Activated T-helper 1 cell treated with anti-CD3 and anti-CD28 coated beads, Interleukin-2, amount 50 U/mL, for 16 hours (primary cell): ENCODE results near the gene BRF1.

ENCODE experiments used
- DNase-seq, 2 donors: peaks; one replicate each; pipeline ENCODE4 v3.0.0-alpha.2; 2020; ENCODE audit warnings: low read depth in 1 of 2, low spot score in 1 of 2

Gene BRF1

DNA sequence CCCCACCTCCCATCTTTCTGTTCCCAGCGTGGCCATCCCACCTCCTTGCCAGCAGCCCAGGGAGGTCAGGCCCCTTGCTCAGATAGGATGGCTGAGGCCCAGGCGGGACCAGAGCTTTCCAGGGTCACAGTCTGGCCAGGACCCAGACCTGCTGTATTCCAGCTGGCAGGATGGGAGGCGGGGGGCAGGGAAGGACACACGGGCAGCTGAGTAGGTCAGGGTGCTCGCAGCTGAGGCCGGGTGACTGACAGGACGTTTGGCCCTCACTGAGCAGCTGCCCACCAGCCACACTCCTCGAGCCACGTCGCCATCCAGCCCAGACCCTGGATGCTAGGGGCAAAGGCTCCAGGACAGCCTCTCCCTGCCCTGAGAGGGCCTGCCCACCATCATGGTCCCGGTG is 123.7 kb downstream of the BRF1 start:
- DNase-seq = no peak

DNA sequence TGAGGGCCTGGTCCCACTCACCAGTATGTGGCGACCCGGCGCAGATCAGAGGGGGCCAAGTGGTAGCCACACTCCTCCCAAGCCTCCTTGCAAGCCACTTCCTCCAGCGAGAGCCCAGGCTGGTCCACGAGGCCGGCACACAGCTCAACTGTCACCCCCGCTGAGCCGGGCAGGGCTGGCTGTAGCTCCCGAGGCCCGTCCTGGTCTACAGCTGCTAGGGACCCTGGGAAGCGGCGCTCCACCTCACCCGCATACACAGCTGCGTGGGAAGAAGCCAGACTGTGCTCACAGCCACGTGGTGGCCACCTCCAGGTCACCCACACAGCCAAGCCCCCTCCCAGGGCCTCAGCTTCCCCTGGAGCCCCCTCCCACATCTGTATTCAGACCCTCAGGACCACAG is 124.3 kb downstream of the BRF1 start:
- DNase-seq = no peak

DNA sequence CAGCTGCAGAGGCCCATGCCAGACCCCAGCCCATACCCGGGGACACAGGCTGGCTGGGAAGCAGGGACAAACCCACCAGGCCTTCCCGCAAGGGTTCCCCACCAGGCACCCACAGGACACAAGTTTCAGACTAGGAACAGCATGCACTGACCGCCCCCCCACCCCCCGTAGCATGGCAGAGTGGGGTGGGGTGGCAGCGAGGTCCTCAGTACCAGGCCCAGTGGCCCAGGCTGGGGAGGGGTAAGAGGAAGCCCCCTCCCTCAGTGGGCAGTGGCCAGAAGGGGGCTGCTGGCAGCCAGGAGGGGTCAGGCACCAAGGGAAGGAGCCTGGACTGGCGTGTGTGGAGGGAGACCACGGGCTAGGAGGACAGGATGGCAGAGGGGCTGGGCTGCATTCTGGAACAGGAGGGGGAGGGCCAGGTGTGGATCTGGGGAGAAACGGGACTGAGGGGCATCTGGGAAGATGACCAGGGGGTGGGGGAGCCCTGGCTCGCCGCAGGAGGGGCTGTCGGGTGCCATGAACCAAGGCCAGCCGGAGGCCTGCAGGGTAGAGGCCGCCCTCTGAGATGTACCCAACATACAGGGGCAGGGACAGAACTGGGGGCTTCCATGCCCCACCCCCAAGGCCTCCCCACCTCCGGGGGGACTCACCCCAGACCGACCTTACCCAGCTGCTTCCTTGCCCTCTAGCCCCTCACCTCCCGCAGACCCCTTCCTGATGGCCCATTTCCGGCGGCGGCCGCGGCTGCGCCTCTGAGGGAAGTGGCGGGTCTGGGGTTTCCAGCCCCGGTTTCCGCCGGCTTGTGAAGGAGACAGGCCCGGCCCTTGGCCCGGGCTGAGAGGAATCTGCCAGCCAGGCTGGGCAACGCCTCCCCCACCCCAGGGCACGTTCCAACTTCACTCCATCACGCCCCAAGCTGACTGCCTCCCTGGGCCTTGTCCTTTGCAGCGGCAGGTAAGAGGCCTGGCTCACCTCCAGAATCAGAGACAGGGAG is 126.6 kb downstream of the BRF1 start:
- peak in 1 of 2 donors; percentile 20 for DNase-seq

DNA sequence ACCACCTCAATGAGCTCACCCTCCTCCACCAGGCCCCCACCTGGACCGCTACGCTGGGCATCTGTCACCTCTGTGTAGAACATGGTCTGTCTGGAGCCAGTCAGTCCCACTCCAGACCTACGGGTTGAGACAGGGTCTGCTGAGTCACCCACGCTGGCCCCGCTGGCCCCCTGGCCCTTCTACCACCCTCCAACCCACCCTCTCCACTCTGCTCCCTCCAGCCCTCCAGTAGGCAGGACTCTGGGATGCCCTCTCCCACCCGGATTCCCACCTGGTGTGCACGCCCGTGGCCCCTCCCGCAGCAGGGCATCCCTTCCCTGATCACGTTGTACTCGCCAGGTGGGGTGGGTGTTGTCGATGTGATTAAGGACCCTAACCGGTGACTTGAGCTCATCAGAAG is 127.7 kb downstream of the BRF1 start:
- no peak for DNase-seq

DNA sequence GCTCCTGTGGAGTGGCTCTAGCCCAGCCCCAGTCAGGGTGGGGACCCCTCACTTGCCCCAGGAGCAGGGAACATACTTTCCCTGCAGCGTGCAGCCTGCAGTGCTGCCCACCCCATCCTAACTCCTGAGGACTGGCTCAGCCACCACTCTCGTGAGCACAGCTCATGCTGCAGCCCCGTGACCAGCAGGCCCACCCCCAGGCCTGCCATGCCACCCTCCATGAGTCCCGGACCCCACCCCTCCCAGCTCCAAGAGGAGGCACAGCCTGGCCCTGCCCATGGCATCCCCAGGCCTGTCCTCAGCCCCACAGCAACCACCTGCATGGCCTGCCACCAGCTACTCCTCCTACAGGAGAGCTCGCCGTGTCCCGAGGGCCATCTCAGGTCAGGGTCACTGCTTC is 128.3 kb downstream of the BRF1 start:
- DNase-seq = no peak

DNA sequence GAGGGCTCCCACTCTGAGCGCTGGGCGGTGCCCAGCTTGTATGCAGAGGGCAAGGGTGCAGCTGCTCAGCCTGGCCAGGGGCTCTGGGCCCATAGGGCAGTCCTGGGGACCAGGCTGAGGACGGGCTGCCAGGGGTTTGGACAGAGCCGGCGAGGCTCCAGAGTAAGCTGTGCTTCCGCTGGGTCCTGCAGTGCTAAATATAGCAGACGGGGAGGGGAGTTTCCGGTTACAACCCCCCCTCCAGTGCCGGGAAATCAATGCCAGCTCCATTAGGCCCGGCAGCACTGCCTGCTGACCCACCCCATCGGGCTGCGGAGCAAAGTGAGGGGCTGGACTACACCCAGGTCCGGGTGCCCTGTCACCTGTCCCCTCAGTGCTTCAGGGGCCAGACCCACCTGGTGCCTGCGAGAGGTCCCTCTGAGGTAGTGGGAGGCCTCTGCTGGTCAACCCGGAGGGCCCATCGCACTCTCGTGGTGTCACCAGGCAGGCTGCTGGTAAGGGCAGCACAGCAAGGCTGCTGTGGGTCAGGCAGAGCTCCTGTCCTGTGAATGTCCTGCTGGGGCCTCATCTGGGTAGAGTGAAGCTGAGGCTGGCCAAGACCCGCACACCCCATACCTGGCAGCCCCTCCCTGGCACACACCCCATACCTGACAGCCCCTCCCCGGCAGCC is 129.7 kb downstream of the BRF1 start:
- DNase-seq = no peak

DNA sequence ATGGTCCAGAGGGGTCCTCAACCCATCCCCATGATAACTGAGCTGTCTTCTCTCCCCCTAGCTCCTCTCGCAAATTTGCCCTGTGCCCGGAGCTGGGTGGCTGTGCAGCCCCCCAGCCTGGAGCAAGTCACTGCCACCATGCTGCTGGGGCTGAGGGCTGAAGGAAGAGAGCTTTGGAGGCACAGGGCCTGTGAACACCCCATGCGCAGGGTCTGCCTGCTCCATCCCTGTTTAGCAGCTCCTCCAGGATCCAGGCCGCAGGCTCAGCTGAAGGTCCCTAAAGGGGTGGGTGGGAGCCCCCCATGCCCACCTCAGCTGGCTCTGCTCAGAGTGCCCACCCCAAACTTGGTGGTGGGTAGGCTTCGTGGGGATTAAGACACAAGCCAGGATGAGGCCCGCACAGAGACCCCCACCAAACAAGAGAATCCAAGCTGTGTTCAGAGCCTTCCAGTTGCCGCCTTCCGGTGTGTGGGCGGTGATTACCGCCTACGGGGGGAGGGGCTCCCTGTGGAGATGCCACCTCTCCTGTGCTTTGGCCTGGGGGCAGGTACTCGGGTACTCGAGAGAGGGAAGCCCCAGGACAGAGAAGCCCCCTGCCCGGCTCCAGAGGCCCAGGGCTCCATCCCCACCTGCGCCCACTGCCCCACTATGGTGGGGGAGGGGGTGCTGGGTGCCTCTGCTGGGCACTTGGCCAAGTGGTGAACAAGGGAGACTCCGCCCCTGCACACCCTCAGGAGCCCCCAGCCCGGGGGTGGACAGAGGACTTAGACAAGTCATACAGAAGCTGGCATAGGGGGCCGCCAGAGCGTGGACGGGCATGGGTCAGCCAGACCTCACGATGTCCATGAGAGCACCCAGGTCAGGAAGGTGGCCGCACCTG is 130.8 kb downstream of the BRF1 start:
- DNase-seq = no peak

DNA sequence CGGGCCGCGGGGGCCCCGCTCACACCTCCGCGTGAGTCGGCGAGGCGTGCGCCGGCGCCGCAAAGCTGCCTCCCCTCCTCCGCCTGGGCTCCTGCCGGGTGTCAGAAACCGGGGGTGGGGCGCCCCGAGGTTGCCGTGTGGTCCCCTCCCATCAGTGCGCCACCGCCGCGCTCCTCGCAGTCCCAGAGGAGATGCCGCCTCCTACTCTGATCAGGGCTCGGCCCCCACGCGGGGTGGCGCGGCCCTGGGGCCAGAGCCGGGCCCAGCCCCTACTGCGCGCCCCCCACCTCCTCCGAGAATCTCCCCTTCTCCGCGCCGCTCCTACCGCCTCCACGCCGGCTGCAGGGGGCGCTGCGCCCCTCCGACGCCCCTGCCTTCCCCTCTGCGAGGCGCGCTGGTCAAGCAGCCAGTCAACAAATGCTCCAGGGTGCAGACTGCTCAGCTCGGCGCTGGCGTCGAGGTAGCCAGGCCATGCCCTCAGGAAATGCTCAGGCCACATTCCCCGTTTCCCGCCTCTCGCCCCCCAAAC is 131.8 kb downstream of the BRF1 start:
- no peak for DNase-seq

DNA sequence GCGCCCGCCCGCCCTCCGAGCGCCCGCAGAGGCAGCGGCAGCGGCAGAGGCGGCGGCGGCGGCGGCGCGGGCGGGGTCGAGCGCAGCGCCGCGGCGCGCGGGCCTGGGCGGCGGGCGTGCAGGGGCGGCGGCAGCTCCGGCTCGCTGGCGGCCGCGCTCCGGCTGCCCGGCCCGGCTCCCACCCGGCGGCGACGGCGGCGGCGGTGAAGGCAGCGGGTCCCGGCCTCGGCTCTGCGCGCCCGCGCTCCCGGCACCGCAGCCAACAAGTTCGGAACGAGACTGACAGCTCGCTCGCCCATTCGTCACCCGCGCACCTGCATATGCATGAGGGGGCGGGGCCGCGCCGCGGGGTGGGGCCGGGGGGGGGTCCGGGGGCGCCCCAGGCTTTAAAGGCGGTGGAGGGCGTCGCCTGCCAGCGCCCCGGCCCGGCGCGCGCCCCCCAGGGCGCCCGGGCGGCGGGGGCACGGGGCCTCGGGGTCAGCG is 132.3 kb downstream of the BRF1 start, which contains the start of gene JAG2:
TSS of gene JAG2 (minus strand) at position 281 of the 483 bp plus-strand sequence. CDS start 356 bp downstream, outside the sequence.
- DNase-seq = peak; percentile 20 to 31

DNA sequence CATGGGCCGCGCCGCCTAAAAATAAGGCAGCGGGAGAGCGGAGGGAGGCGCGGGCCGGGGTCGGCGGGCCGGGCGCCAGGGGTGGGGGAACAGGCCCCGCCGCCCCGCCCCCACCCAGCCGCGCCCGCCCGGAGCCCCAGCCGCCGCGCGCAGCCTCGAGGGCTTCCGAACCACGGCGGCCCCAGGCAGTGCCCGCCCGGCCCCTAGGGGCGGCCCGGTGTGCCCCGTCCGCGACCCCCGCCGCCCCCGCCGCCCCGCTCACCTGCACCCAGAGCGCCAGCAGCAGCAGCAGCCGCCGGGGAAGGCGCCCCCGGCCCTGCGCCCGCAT is 132.7 kb downstream of the BRF1 start:
- DNase-seq = no peak

DNA sequence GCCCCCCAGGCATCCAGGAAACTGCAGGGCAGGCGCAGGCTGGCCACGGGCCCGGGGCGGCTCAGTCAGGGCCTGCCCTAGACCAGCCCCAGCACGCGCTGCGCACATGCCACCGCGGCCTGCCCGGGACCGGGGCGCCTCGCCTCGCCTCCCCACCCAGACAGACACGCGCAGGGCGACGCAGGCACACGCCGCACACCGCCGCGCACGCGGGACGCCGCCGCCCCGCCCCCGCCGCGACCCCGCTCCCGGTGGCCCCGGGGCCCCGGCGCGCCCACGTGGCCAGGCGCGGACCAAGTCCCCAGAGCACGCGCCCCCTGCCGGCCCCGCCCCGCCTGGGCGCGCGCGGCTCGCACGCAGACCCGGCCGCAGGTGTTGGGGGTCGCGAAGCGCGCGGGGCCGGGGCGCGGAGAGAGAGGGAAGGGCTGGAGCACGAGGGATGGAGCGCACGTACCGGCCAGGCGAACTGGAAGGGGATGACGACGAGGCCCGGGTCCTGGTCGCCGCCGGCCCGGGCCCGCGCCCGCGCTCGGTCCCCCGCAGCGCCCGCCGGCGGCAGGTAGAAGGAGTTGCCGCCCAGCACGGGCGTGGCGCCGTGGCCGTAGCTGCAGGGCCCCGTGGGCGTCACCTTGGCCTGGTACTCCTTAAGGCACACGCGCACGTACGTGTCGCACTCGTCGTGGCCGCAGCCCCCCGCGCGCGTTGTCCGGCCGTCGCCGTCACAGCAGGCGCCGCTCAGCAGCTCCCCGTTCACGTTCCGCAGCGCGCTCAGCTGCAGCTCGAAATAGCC is 133.3 kb downstream of the BRF1 start:
- no peak for DNase-seq

DNA sequence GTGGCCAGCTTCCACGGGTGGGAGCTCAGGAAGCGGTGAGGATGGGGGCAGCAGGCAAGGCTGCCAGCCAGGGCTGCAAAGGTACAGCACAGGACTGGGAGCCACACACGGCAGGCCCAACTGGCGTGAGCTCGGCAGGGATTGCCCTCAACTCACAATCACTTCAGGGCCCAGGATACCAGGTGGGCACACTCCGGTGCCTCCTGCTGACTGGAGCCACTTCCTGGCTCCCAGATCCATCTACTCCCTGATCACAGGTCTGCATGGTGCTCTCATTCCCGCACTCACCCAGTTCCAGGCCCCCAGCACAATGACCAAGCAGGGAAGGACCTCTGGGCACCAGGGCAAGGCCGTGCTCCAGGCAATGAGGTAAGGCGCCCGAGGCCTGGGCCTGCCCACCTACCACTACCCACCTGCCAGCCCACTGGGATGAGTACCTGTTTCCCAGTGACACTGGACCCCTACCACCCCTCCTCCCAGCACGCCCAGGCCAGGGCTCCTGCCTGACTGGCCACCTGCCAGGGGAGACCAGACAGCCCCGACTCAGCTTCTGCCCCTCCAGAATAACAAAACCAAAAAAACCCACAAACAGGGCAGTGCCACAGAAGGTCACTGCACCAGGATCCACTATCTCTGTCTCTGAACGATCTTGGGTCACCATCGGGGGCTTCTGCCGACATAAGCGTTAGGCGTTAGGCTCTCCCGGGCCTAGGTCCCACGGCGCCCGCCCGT is 134.1 kb downstream of the BRF1 start:
- DNase-seq = no peak

DNA sequence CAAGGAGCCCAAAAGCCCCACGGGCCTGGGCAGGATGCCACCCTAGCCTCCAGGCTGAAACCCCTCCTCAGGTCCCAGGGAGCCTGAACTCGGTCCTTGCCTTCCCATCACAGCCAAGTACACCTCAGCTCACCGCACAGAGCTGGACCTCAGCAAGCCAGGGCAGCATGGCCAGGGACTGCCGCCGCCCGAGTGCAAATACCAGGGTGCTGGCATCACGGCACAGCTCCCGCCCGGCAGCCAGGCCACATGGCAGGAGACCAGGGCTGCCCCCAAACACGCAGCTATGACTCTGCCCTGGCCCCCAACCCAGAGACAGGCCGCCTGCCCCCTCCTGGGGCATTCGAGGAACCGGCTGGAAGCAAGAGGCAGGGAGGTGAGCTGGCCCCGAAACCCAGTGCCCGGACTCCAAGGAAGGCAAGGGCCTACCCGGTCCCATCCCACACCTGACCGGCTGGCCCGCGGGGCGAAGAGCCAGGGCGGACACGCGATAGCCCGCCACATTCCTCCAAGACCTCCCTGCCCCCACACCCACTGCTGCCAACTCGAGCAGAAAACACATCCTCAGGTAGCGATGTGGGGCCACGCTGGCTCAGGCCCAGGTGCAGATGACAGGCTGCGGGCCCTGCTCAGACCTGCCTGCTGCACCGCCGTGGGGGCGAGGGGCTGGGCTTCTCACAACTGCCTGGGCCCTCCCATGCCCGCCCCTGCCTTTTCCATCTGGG is 134.9 kb downstream of the BRF1 start:
- no peak for DNase-seq

DNA sequence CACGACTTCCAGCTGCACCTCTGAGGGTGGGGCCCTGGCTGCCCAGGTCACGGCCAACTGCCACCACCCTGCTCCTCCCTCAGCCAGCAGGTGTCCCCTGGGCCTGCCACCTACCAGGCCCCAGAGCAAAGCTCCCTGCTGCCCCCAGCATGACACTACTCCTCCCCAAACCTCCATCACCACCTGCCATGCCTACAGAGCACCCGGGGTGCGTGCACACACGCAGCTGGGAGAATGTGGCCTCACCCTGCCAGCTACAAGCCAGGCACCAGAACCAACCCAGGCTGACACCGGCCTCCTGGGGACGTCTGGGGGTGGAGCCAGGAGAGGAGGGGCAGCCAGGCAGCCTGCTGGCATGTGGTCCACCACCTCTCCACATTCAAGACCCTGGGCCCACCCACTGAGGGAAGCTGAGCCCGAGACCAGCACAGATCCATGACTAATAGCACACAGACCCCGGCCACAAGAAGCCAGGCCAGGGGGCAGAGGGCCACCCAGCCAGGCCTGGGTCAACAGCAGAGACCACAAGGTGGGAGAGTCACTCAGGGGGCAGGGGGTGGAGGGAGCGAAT is 135.6 kb downstream of the BRF1 start:
- no peak for DNase-seq

DNA sequence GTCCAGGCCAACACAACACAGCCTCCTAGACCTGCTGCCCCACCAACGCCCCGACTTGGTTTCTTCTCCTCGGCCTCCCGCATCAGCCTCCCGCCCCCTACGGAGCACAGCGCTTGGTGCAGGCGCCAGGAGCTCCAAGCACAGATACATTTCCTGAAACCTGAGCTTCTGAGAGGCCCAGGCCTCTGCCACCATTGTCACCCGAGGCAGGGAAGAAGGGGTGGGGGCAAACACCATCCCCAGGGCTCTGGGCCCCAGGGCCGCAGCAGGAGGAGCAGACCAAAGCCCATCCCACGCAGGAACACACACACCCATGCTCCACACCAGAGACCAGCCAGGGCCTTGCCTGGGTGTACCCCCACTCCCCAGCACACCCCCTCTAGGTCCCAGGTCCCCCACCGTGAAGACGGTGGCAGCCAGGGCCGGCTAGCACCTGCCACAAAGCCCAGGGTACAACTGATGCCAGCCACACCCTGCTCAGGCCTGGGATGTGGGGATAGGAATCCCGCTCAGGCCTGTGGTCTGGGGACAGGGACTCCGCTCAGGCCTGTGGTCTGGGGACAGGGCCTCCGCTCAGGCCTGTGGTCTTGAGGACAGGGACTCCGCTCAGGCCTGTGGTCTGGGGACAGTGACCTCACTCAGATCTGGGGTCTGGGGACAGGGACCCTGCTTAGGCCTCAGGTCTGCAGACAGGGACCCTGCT is 137.6 kb downstream of the BRF1 start:
- DNase-seq = no peak

DNA sequence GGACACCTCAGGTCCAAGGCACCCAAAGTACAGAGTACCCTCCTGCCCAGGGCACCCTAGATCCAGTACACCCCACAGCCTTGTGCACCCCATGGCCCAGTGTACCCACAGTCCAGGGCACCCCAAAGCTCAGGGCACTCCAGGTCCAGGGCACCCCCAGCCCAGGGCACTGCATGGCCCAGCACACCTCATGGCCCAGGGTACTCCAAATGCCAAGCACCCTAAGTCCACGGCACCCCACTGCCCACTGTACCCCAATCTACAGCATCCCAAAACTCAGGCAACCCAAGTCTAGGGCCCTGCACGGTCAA is 138.2 kb downstream of the BRF1 start:
- no peak for DNase-seq

DNA sequence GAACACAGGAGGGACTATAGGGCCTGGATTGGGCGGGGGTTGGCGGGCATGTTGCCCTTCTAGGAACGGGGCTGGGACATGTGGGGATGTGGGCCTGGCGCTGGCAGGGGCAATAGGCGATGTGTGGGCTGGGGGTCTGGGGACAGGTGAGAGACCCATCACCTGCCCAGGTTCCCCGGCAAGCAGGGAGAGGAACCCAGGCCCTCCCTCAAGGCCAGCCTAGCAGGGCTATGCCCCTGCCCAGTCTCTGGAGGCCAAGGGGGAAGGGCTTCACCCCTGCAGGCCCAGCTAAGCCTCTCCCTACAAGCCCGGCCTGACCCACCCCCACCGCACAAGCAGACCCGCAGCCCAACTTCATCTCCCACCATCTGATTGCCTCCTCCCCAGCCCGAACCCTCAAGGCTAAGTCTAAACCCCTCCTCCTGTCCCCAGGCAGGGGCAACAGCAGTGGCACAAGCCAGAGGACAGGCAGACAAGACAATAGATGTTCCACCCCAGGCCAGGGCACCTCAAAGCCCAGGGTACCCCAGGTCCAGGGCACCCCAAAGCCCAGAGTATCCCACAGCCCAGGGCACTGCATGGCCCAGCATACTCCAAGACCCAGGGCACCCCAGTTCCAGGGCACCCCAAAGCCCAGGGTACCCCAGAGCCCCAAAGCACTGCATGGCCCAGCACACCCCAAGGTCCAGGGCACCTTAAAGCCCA is 138.7 kb downstream of the BRF1 start:
- DNase-seq = no peak

DNA sequence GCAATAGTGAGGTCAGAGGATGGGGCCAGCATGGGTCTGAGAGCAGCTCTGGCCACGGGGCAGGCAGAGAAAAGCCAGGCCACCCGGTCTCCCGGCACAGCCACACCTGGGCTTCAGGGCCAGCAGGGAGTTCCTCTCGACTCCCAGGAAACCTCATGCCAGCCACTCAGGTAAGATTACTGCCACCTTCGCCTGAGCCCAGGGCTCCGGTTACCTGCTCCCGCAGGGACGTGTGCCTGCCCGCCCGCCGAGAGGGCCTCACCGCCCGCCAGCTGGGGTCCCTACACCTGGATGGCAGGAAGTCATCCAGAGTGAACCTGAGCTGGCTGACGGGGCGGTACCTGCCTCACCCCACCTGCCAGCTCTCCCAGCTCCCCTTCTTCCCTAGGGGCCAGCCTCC is 139.5 kb downstream of the BRF1 start:
- no peak for DNase-seq
